Measurements from ENCODE around the gene RBAK. TPM values are rescaled to one million over a fixed set of nuclear protein-coding genes. Genes with fewer than 3 reads are reported as not detected.
"Not testable (repeated sequence)": the region's sequence is repeated elsewhere in the genome, so short reads cannot be mapped to it uniquely, and the experiment has no call there.

RBAK gene
- total RNA-seq, 2 donors from 2014 or later: 7.6 to 7.8 TPM

DNA sequence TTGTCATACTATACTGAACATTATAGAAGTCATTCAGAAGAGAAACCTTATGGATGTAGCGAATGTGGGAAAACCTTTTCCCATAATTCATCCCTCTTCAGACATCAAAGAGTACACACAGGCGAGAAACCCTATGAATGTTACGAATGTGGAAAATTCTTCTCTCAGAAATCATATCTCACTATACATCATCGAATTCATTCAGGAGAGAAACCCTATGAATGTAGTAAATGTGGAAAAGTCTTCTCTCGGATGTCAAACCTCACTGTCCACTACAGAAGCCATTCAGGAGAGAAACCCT lies 19.4 kb downstream of the RBAK start:
- no peak overlapping the region for H3K4me3 ChIP-seq

DNA sequence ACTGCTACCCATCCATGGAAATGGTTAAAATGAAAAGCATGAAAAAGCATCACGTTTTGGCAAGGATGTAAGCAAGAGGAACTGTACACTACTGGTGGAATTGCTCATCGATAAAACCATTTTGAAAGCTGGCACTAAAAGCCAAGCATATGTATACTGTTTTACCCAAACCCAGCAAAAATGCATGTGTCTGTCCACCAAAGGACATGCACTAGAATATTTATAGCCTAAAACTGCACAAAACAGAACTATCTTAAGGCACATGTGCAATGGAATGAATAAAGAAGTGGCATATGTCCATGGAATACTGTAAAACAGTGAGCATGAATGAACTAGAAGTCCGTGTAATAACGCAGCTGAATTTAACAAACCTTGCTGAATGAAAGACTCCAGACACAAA lies 22.9 kb downstream of the RBAK start:
- Histone ChIP-seq H3K27me3 (no peaks in the 10 kb centered on the region), H3K4me1 (peaks cover 7% of the 10 kb centered on the region), H3K4me3 (no peak overlapping the region), H3K9me3 (peaks cover 0 to 71% (median 11%) of the 10 kb centered on the region in 3 donors), H3K27ac (no peak overlapping the region), H3K36me3 (replicated peaks in 1 of 2; ENCODE audit: insufficient read depth in 1 of 2, low read depth in 2 of 2) (peaks cover 11 to 14% of the 10 kb centered on the region in 2 donors)
- DNase-seq: no peak
- WGBS, 2 donors: 83 to 94% methylated on average over 4 of the region's 4 CpGs
- TF ChIP-seq, protein P1, sequence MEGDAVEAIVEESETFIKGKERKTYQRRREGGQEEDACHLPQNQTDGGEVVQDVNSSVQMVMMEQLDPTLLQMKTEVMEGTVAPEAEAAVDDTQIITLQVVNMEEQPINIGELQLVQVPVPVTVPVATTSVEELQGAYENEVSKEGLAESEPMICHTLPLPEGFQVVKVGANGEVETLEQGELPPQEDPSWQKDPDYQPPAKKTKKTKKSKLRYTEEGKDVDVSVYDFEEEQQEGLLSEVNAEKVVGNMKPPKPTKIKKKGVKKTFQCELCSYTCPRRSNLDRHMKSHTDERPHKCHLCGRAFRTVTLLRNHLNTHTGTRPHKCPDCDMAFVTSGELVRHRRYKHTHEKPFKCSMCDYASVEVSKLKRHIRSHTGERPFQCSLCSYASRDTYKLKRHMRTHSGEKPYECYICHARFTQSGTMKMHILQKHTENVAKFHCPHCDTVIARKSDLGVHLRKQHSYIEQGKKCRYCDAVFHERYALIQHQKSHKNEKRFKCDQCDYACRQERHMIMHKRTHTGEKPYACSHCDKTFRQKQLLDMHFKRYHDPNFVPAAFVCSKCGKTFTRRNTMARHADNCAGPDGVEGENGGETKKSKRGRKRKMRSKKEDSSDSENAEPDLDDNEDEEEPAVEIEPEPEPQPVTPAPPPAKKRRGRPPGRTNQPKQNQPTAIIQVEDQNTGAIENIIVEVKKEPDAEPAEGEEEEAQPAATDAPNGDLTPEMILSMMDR (IDR thresholded peaks at IDR 0.05): no peak
- no peak for TF ChIP-seq POLR2A (IDR thresholded peaks at IDR 0.05)
- intact Hi-C loops (cut with DNase I): no loop called here
- ATAC-seq: no peak

More for the DNA sequence above, 19.4 kb downstream of the RBAK start:
- no peak for TF ChIP-seq POLR2A (IDR thresholded peaks at IDR 0.05)
- TF ChIP-seq, protein P1 (IDR thresholded peaks at IDR 0.05): no peak
- ATAC-seq (no peak), DNase-seq (no peak)
- WGBS, 2 donors: 92 to 95% methylated on average over 5 of the region's 5 CpGs
- no peak overlapping the region for H3K27ac ChIP-seq
- H3K9me3 ChIP-seq: peaks cover 0 to 90% (median 11%) of the 10 kb centered on the region in 3 donors
- intact Hi-C loops (cut with DNase I): no loop called here
- peaks cover 34 to 43% of the 10 kb centered on the region in 2 donors for H3K36me3 ChIP-seq (replicated peaks in 1 of 2; ENCODE audit: insufficient read depth in 1 of 2, low read depth in 2 of 2)
- H3K27me3 ChIP-seq: no peaks in the 10 kb centered on the region
- H3K4me1 ChIP-seq: no peaks in the 10 kb centered on the region

DNA sequence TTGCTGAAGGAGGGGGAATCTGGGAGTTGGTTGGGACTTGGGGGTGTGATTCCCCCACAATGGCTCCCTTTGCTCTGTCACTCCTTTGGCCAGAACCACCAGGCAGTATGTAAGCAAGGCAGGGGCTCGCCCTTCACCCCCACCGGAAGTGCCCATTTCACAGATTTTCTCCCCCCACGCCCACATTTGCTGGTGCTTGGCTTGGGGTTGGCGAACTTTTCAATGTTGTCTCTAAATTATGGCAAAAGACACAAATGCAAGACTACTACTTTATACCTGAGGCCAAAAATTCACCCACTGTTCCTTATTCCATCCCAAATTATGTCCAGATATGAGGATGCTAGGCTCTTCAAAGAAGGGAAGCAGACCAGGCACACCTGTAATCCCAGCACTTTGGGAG lies 24.5 kb downstream of the RBAK start:
- Histone ChIP-seq H3K27ac (no peak overlapping the region), H3K4me3 (no peak overlapping the region), H3K27me3 (no peaks in the 10 kb centered on the region), H3K4me1 (peaks cover 7% of the 10 kb centered on the region), H3K36me3 (replicated peaks in 1 of 2; ENCODE audit: insufficient read depth in 1 of 2, low read depth in 2 of 2) (no peaks in the 10 kb centered on the region), H3K9me3 (peaks cover 0 to 55% (median 5%) of the 10 kb centered on the region in 3 donors)
- WGBS, 2 donors: 96 to 97% methylated on average over 4 of the region's 4 CpGs
- ATAC-seq (no peak), DNase-seq (no peak)
- TF ChIP-seq POLR2A (IDR thresholded peaks at IDR 0.05): no peak
- TF ChIP-seq, protein P1 (IDR thresholded peaks at IDR 0.05): no peak
- intact Hi-C loops (cut with DNase I): no loop called here

DNA sequence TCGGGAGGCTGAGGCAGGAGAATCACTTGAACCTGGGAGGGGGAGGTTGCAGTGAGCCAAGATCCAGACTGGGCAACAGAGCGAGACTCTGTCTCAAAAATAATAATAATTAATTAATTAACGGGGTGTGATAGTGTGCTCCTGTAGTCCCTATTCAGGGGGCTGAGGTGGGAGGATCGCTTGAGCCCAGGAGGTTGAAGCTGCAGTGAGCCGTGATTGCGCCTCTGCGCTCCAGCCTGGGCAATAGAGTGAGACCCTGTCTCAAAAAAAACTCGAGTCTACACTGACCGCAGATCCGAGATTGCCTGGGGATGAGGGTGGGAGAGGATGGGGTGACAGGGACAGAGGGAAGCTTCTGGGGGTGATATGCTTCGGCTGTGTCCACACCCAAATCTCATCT lies 29.5 kb downstream of the RBAK start:
- H3K4me3 ChIP-seq; DNase-seq; H3K4me1 ChIP-seq; intact Hi-C loops (cut with DNase I); H3K36me3 ChIP-seq (replicated peaks in 1 of 2; ENCODE audit: insufficient read depth in 1 of 2, low read depth in 2 of 2); ATAC-seq; H3K27ac ChIP-seq; H3K27me3 ChIP-seq: not testable (repeated sequence)
- WGBS, 2 donors: 70 to 71% methylated on average over 11 of the region's 11 CpGs
- H3K9me3 ChIP-seq: peaks cover 0 to 14% (median 0%) of the 10 kb centered on the region in 3 donors

DNA sequence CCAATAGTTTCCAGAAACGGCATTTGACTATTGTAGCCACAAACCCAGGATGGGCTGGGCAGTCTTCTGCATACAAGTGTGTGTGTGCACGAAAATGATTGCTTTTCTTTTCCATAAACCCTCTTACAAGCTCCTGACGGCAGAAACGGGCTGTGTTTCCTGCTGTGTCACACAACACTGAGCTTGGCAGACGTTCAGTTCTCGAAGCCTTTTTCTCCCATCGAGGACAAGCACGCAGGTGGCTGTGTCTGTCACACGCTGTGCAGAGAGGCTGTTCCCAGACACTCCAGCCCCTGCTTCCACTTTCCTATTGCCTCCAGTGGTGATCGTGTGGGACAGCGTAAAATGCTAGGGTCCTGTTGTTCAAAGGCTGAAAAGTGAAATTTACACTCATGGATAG lies 32.1 kb downstream of the RBAK start:
- no peaks in the 10 kb centered on the region for H3K9me3 ChIP-seq
- WGBS, 2 donors: 22 to 55% methylated on average over 10 to 11 of the region's 11 CpGs

More for the DNA sequence above, 32.1 kb downstream of the RBAK start:
- Histone ChIP-seq H3K4me3 (no peak overlapping the region), H3K27ac (no peak overlapping the region), H3K4me1 (no peaks in the 10 kb centered on the region), H3K36me3 (replicated peaks in 1 of 2; ENCODE audit: insufficient read depth in 1 of 2, low read depth in 2 of 2) (no peaks in the 10 kb centered on the region), H3K27me3 (no peaks in the 10 kb centered on the region)
- intact Hi-C loops (cut with DNase I): no loop called here
- ATAC-seq (no peak), DNase-seq (no peak)
- TF ChIP-seq, protein P1 (IDR thresholded peaks at IDR 0.05): no peak
- no peak for TF ChIP-seq POLR2A (IDR thresholded peaks at IDR 0.05)
